MCF 10A (cell line): Measurements from ENCODE around the gene MEIS2. TPM values are rescaled to one million over a fixed set of nuclear protein-coding genes. Genes with fewer than 3 reads are reported as not detected.

Experiments used
- BruUV-seq: library from RNA; stranded (reverse); fragments of 400-500 nt; replicated peaks from 2 replicates; lab custom pipeline; 2021; lab: Mats Ljungman, UMichigan
- CTCF ChIA-PET: fragments of 300-600 bp; sonication (Branson Sonifier 250); formaldehyde crosslinking; extraction: SDS; loops from one replicate; lab custom pipeline; 2021; ENCODE audit warnings: antibody characterized with exemption, inconsistent platforms; lab: Yijun Ruan, JAX
- POLR2A ChIA-PET: fragments of 300-600, 350-650 bp; sonication (Branson Sonifier 250); formaldehyde crosslinking; extraction: SDS; loops from one replicate; lab custom pipeline; 2020; ENCODE audit warnings: antibody characterized with exemption, inconsistent platforms; lab: Yijun Ruan, JAX
- DNase-seq: peaks from one replicate; pipeline ENCODE4 v3.0.0-alpha.2; 2018; ENCODE audit not compliant: unreplicated experiment
- H3K27ac Mint-ChIP-seq: one replicate; pipeline ENCODE4 v1.8.0; 2022; ENCODE audit warnings: mild to moderate bottlenecking, low read depth, mixed read lengths; ENCODE audit not compliant: unreplicated experiment
- H3K27me3 Mint-ChIP-seq: one replicate; pipeline ENCODE4 v1.8.0; 2022; ENCODE audit warnings: mixed read lengths; ENCODE audit not compliant: insufficient read depth, unreplicated experiment
- H3K36me3 Mint-ChIP-seq: one replicate; pipeline ENCODE4 v1.8.0; 2022; ENCODE audit warnings: mild to moderate bottlenecking, moderate library complexity, mixed read lengths; ENCODE audit not compliant: insufficient read depth, unreplicated experiment
- H3K4me1 Mint-ChIP-seq: one replicate; pipeline ENCODE4 v1.8.0; 2022; ENCODE audit warnings: mixed read lengths; ENCODE audit not compliant: insufficient read depth, unreplicated experiment
- H3K4me3 Mint-ChIP-seq: one replicate; pipeline ENCODE4 v1.8.0; 2022; ENCODE audit warnings: mild to moderate bottlenecking, moderate library complexity, mixed read lengths; ENCODE audit not compliant: unreplicated experiment
- H3K9me3 Mint-ChIP-seq: one replicate; pipeline ENCODE4 v1.8.0; 2022; ENCODE audit warnings: mixed read lengths; ENCODE audit not compliant: unreplicated experiment
- intact Hi-C: fragments of 100-400 bp; cut with micrococcal nuclease; formaldehyde crosslinking; loops from 2 replicates; pipeline ENCODE4 v1.14.1; 2022
- total RNA-seq: library from RNA; stranded (reverse); gene quantifications from 2 replicates; pipeline ENCODE4 v1.2.3, GENCODE V29; 2022
- TF ChIP-seq, protein P1 (sequence below): fragments of 200-600 bp; IDR thresholded peaks from one replicate; pipeline ENCODE4 v1.8.0; 2022; ENCODE audit warnings: antibody characterized with exemption, mild to moderate bottlenecking; ENCODE audit not compliant: unreplicated experiment

MEIS2 gene
- total RNA-seq, 1 experiment from 2014 or later, result 6.9 TPM

GRCh38 chr15:36917411-36918267 is 182.7 kb downstream of the MEIS2 start:
- no TSS peak for BruUV-seq
- POLR2A ChIA-PET, result interaction anchor here (1.2 kb wide), 1 partner anchor 14 kb away, joined by 3 read pairs; no protein-coding TSS in a partner anchor
- CTCF ChIA-PET, result no interaction called here

DNA sequence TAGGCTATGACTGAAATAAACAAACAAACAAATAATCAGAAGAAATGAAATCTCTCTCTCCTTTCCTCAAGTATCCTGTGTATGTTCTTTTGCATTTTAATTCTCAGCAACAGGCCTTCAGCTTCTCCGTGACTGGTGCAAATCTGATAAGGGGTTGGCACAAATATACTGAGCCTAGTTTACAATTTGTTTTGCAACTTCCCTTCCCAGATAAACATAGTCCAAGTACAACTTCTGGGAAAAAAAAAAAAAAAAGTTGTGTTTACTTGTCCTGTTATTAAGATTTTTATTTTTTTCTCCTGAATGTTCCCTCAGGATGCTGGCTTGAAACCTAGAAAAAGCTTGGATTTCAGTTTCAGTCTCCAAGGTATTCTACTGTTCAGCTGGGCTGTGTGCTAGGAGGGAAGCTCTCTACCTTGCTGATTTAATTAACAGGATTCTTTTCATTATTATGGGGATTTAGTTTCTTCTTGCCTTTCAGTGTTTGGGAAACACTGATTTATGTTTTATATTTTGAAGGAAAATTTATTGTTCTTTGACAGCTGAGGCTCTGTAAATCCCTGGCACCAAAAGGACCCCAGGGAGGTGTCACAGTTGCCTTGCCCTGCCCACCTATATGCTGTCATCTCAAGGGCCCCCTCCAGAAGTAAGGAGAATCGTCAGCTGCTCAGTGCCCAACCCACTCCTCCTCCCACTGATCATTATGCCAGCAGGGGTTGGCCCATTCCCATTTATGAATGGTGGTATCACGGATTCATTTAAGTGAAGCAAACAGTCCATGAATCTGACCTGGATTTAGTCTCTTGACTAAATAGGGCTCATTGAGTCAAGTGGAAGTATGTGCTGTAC is 185.2 kb downstream of the MEIS2 start:
- ChIA-PET CTCF (interaction anchor here (0.6 to 2.9 kb wide), 3 partner anchors 32 to 155 kb away, joined by 4 to 8 read pairs (median 6); no protein-coding TSS in a partner anchor), POLR2A (interaction anchor here (1.0 kb wide), 1 partner anchor 336 kb away, joined by 3 read pairs; the partner anchor contains the start of gene CDIN1)
- no peak for DNase-seq
- intact Hi-C loops, result no loop called here
- no peaks in the 10 kb centered on the region for H3K36me3 Mint-ChIP-seq
- H3K4me1 Mint-ChIP-seq, result peaks cover 5% of the 10 kb centered on the region
- TF ChIP-seq, protein P1, sequence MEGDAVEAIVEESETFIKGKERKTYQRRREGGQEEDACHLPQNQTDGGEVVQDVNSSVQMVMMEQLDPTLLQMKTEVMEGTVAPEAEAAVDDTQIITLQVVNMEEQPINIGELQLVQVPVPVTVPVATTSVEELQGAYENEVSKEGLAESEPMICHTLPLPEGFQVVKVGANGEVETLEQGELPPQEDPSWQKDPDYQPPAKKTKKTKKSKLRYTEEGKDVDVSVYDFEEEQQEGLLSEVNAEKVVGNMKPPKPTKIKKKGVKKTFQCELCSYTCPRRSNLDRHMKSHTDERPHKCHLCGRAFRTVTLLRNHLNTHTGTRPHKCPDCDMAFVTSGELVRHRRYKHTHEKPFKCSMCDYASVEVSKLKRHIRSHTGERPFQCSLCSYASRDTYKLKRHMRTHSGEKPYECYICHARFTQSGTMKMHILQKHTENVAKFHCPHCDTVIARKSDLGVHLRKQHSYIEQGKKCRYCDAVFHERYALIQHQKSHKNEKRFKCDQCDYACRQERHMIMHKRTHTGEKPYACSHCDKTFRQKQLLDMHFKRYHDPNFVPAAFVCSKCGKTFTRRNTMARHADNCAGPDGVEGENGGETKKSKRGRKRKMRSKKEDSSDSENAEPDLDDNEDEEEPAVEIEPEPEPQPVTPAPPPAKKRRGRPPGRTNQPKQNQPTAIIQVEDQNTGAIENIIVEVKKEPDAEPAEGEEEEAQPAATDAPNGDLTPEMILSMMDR, result no peak
- H3K27ac Mint-ChIP-seq, result no peak overlapping the region
- no peaks in the 10 kb centered on the region for H3K27me3 Mint-ChIP-seq
- no peak overlapping the region for H3K4me3 Mint-ChIP-seq
- BruUV-seq, result no TSS peak
- no peaks in the 10 kb centered on the region for H3K9me3 Mint-ChIP-seq

More at GRCh38 chr15:36917411-36918267, 182.7 kb downstream of the MEIS2 start:
- no peaks in the 10 kb centered on the region for H3K36me3 Mint-ChIP-seq
- DNase-seq, result no peak
- TF ChIP-seq, protein P1, result no peak
- intact Hi-C loops, result no loop called here
- H3K9me3 Mint-ChIP-seq, result no peaks in the 10 kb centered on the region
- no peaks in the 10 kb centered on the region for H3K27me3 Mint-ChIP-seq
- H3K4me1 Mint-ChIP-seq, result no peaks in the 10 kb centered on the region
- H3K4me3 Mint-ChIP-seq, result no peak overlapping the region
- no peak overlapping the region for H3K27ac Mint-ChIP-seq

DNA sequence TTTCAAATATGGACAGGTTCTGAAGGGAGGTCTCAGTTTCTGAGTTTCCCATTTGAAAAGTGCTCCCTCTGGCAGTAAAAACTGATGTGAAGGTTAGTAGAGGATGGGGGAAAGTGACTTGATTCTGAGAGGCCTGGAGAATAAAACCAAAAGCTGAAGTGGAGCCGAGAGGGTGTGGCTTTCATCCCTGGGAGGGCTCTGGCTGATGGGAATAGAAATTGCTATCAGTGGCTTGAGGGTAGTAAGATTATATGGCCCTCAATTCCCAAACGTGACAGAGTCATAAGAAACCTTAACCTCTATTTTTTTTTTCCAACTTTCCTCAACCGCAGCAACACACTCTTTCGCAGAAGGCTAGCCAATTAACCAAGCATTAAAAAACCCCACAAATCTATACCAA is 185.9 kb downstream of the MEIS2 start:
- intact Hi-C loops, result no loop called here
- no peaks in the 10 kb centered on the region for H3K9me3 Mint-ChIP-seq
- H3K4me1 Mint-ChIP-seq, result peaks cover 5% of the 10 kb centered on the region
- TF ChIP-seq, protein P1, result no peak
- CTCF ChIA-PET, result interaction anchor here (0.5 to 2.9 kb wide), 4 partner anchors 31 to 958 kb away, joined by 4 to 8 read pairs (median 6); no protein-coding TSS in a partner anchor
- H3K36me3 Mint-ChIP-seq, result no peaks in the 10 kb centered on the region
- POLR2A ChIA-PET, result interaction anchor here (1.0 kb wide), 1 partner anchor 335 kb away, joined by 3 read pairs; the partner anchor contains the start of gene CDIN1
- DNase-seq, result no peak
- no TSS peak for BruUV-seq
- H3K4me3 Mint-ChIP-seq, result no peak overlapping the region
- no peak overlapping the region for H3K27ac Mint-ChIP-seq
- no peaks in the 10 kb centered on the region for H3K27me3 Mint-ChIP-seq
